Muscle layer of colon (tissue), 2 donors: Measurements from ENCODE around the gene EXOC3L4.

Experiments used
- H3K27ac ChIP-seq: one replicate; pipeline ENCODE4 v1.7.0; 2013; ENCODE audit warnings: low read depth, mild to moderate bottlenecking, low read length, moderate library complexity
- H3K27me3 ChIP-seq, 2 donors: one replicate each; pipeline ENCODE4 v1.7.0; 2013; ENCODE audit warnings: low read length in 2 of 2, mild to moderate bottlenecking in 2 of 2; ENCODE audit not compliant: insufficient read depth in 2 of 2, control insufficient read depth in 1 of 2
- H3K36me3 ChIP-seq: one replicate; pipeline ENCODE4 v1.7.0; 2013; ENCODE audit warnings: mild to moderate bottlenecking, low read length; ENCODE audit not compliant: insufficient read depth
- H3K4me1 ChIP-seq: one replicate; pipeline ENCODE4 v1.7.0; 2013; ENCODE audit warnings: mild to moderate bottlenecking, low read length; ENCODE audit not compliant: insufficient read depth
- H3K4me3 ChIP-seq, 2 donors: one replicate each; pipeline ENCODE4 v1.7.0; 2013; ENCODE audit warnings: low read length in 2 of 2, low read depth in 1 of 2, mild to moderate bottlenecking in 1 of 2, moderate library complexity in 1 of 2
- H3K9ac ChIP-seq: one replicate; pipeline ENCODE4 v1.7.0; 2013; ENCODE audit warnings: low read length
- H3K9me3 ChIP-seq: one replicate; pipeline ENCODE4 v1.7.0; 2013; ENCODE audit warnings: mild to moderate bottlenecking, low read length
- donor health status: abdominal sarcoma.
- donor health status: Adenocarcinoma of cecum.

The EXOC3L4 gene

GRCh38 chr14:103059556-103059955 is 35.0 kb upstream of the EXOC3L4 start:
- Histone ChIP-seq H3K36me3 (no peaks in the 10 kb centered on the region), H3K4me3 (no peak overlapping the region), H3K9me3 (no peaks in the 10 kb centered on the region), H3K9ac (no peak overlapping the region), H3K27ac (no peak overlapping the region), H3K27me3 (no peaks in the 10 kb centered on the region), H3K4me1 (peaks cover 24% of the 10 kb centered on the region)

DNA sequence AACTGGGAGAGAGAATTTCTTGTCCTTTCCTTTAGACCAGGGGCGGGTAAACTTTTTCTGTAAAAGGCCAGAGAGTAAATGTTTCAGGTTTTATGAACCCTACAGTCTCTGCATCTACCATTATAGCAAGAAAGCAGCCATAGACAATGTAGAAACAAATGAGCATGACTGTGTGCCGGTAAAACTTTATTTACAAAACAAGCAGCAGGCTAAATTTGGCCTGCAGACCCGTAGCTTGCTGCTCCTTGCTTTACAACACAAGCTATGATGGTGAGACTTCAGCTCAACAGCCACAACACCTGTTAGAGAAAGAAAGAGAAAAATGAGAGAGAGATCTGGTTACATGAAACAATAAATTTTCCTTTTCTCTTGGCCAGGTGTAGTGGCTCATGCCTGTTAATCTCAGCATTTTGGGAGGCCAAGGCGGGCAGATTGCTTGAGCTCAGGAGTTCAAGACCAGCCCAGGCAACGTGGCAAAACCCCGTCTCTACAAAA is 33.0 kb upstream of the EXOC3L4 start:
- Histone ChIP-seq H3K27me3 (no peaks in the 10 kb centered on the region), H3K27ac (no peak overlapping the region), H3K9ac (no peak overlapping the region), H3K9me3 (no peaks in the 10 kb centered on the region), H3K36me3 (no peaks in the 10 kb centered on the region), H3K4me1 (peaks cover 9% of the 10 kb centered on the region), H3K4me3 (no peak overlapping the region)

DNA sequence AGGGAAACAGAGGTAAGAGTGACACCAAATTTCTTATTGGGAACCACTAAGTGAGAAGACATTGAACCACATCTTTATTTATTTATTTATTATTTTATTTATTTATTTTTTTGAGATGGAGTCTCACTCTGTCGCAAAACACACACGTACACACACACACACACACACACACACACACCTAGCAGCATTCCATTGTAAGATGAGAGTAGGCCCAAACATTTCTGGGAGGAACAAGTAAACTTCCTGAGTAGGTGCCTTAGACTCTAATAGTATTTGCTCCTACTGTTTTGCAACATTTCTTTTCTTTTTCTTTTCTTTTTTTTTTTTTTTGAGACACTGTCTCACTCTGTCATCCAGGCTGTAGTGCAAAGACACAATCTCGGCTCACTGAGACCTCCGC is 30.1 kb upstream of the EXOC3L4 start:
- peaks cover 2% of the 10 kb centered on the region for H3K4me1 ChIP-seq
- no peak overlapping the region for H3K4me3 ChIP-seq
- H3K27ac ChIP-seq: no peak overlapping the region
- no peaks in the 10 kb centered on the region for H3K27me3 ChIP-seq
- no peaks in the 10 kb centered on the region for H3K9me3 ChIP-seq
- H3K36me3 ChIP-seq: no peaks in the 10 kb centered on the region
- H3K9ac ChIP-seq: no peak overlapping the region

GRCh38 chr14:103064978-103065377 is 29.5 kb upstream of the EXOC3L4 start:
- H3K4me3 ChIP-seq: no peak overlapping the region
- peaks cover 0 to 2% of the 10 kb centered on the region in 2 donors for H3K27me3 ChIP-seq
- no peak overlapping the region for H3K27ac ChIP-seq
- H3K9ac ChIP-seq: no peak overlapping the region
- no peaks in the 10 kb centered on the region for H3K36me3 ChIP-seq
- H3K4me1 ChIP-seq: no peaks in the 10 kb centered on the region
- H3K9me3 ChIP-seq: no peaks in the 10 kb centered on the region

GRCh38 chr14:103065861-103066260 is 28.7 kb upstream of the EXOC3L4 start:
- Histone ChIP-seq H3K27ac (no peak overlapping the region), H3K9ac (no peak overlapping the region), H3K9me3 (no peaks in the 10 kb centered on the region), H3K27me3 (peaks cover 0 to 4% of the 10 kb centered on the region in 2 donors), H3K36me3 (no peaks in the 10 kb centered on the region), H3K4me1 (no peaks in the 10 kb centered on the region), H3K4me3 (no peak overlapping the region)

DNA sequence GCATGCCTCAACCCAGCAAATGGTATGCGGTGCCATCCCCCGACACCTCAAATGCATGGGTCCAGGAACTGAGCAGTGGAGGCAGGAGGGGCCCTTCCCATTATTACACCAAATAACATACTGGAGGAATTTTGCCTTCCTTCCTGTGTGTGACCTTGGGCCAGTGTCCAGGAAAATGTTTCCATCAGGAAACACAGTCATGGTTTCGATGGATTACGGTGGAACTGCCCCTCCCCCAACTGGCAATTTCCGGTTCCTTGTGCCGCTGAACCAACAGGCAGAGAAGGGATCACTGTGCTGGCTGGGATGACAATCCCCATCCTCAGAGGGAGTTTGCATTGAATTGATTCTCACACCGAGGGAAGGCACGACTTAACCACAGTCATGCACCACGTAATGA is 28.1 kb upstream of the EXOC3L4 start:
- H3K9me3 ChIP-seq: no peaks in the 10 kb centered on the region
- H3K27ac ChIP-seq: no peak overlapping the region
- no peaks in the 10 kb centered on the region for H3K36me3 ChIP-seq
- H3K4me3 ChIP-seq: no peak overlapping the region
- H3K9ac ChIP-seq: no peak overlapping the region
- peaks cover 0 to 4% of the 10 kb centered on the region in 2 donors for H3K27me3 ChIP-seq
- no peaks in the 10 kb centered on the region for H3K4me1 ChIP-seq

DNA sequence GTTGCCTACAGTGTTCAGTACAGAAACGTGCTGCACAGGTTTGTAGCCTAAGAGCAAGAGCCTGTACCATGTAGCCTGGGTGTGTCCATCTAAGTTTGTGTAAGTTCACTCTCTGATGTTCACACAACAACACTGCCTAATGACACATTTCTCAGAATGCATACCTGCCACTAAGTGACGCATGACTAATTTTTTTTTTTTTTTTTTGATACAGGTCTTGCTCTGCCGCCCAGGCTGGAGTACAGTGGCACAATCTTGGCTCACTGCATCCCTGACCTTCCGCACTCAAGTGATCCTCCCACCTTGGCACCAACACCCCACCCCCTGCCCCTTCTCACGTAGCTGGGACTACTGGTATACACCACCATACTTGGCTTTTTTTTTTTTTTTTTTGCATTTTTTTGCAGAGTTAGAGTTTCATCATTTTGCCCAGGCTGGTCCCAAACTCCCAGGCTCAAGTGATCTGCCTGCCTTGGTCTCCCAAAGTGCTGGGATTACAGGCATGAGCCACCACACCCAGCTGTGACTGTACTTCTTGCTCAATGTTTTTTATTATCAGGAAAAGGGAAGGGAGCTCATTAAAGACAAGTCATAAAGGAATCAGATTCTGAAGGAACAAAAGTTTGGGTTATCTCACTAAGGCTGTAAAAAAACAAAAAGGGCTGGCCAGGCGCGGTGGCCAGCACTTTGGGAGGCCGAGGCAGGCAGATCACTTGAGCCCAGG is 27.1 kb upstream of the EXOC3L4 start:
- no peak overlapping the region for H3K9ac ChIP-seq
- no peaks in the 10 kb centered on the region for H3K9me3 ChIP-seq
- no peaks in the 10 kb centered on the region for H3K4me1 ChIP-seq
- no peak overlapping the region for H3K27ac ChIP-seq
- no peaks in the 10 kb centered on the region for H3K36me3 ChIP-seq
- no peak overlapping the region for H3K4me3 ChIP-seq
- peaks cover 0 to 4% of the 10 kb centered on the region in 2 donors for H3K27me3 ChIP-seq

GRCh38 chr14:103068351-103069073 is 26.0 kb upstream of the EXOC3L4 start:
- H3K4me1 ChIP-seq: no peaks in the 10 kb centered on the region
- H3K36me3 ChIP-seq: no peaks in the 10 kb centered on the region
- no peak overlapping the region for H3K4me3 ChIP-seq
- H3K27ac ChIP-seq: no peak overlapping the region
- H3K27me3 ChIP-seq: peaks cover 0 to 4% of the 10 kb centered on the region in 2 donors
- no peaks in the 10 kb centered on the region for H3K9me3 ChIP-seq
- H3K9ac ChIP-seq: no peak overlapping the region

DNA sequence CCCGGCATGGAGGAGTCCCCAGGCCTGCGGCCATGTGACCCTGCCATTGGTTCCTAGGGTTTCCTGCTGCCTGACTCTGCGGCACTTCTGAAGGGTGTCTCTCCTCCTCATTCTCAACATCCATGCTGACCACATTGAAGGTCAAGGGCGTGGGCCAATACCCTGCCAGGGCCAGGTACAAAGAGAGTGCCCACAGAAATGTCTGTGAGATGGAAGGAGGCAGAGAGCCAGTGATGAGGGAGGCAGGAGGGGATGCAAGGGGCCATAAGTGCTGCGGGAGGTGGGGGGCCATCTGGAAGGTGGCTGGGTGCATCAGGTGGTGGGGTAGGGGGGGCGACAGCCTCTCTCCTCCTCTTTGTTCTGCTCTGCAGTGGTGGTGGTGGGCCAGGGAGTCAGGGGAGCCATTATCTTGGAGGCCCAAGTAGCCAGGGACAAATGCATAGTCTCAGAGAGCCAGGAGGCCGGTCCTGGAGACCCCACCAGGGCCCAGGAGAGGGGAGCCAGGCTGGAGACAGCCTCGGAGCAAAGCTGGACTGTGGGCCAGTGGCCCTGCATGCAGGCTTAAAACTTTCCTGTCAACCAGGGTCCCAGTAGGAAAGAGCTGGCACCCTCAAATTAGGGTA is 24.2 kb upstream of the EXOC3L4 start:
- Histone ChIP-seq H3K4me3 (no peak overlapping the region), H3K9ac (no peak overlapping the region), H3K4me1 (no peaks in the 10 kb centered on the region), H3K36me3 (no peaks in the 10 kb centered on the region), H3K9me3 (no peaks in the 10 kb centered on the region), H3K27ac (no peak overlapping the region), H3K27me3 (peaks cover 0 to 4% of the 10 kb centered on the region in 2 donors)

DNA sequence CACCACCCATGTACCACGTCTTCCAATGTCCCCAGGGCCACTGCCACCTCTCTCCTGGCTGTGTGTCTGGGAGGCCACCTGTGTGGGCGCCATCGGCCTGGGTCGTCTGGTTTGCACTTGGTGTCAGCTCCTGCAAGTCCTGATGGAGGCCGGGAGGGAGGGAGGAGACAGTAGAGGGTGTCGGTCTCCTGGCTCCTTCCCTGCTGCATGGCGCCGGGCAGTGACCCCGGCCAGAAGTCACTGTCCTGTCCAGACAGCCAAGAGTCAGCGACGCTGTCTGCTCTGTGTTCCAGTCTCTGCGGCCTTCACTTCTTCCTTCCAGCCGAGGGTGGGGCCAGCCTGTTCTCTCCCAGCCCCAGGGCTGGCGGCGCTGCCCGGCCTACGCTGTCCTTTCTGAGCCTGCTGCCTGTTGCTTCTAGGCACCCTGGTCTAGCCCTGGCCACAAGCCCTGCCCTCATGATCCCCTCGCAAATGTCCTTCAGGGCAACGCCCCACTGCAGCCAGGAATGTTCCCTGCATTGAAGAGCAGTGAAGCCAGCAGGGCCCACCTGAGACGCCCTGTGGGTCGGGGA is 23.5 kb upstream of the EXOC3L4 start:
- Histone ChIP-seq H3K9me3 (no peaks in the 10 kb centered on the region), H3K9ac (no peak overlapping the region), H3K4me3 (no peak overlapping the region), H3K27ac (no peak overlapping the region), H3K27me3 (peaks cover 0 to 4% of the 10 kb centered on the region in 2 donors), H3K36me3 (no peaks in the 10 kb centered on the region), H3K4me1 (no peaks in the 10 kb centered on the region)

DNA sequence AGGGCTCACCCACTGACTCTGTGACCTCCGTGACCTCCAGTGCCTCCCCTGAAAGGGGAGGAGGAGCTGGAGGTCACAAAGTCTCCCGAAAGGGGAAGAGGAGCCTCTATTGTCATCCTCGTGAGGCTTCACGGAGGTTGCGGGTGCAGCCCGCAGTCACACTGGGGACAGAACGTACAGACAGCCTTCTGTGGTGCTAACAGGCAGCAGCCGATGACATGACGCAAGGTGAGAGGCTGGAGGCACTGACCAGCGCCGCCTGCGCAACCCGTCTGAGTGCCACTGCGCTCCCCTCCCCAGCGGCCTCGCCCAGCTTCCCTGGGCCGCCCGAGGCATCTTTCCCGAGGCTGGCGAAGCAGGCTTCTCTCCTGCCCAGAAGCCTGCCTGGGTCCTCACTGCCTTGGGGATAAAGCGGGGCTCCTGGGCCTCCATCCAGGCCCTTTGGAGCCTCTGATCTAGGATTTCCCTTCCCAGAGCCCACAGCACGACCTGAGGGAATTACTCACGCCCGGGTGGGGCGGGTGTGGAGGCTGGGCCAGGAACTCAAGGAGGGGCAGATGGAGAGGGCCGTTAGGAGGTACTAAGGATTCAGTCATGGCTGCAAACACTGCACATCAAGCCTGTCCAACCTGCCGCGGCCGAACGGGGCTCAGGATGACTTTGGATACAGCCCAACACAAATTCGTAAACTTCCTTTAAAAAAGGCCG is 22.8 kb upstream of the EXOC3L4 start:
- Histone ChIP-seq H3K27ac (no peak overlapping the region), H3K9ac (no peak overlapping the region), H3K4me3 (no peak overlapping the region), H3K27me3 (peaks cover 0 to 4% of the 10 kb centered on the region in 2 donors), H3K9me3 (no peaks in the 10 kb centered on the region), H3K36me3 (no peaks in the 10 kb centered on the region), H3K4me1 (no peaks in the 10 kb centered on the region)
